Motor neuron (in vitro differentiated cells): Measurements from ENCODE around the gene PDCD6IP. TPM values are rescaled to one million over a fixed set of nuclear protein-coding genes. Genes with fewer than 3 reads are reported as not detected.
A peak's percentile ranks its signal among the peaks of the same experiment; 100 is the strongest.

ENCODE experiments used
- ATAC-seq, 8 experiments: fragments of 200-7000 bp; cut with Tn5 transposase; replicated peaks in 6 of 8; 2 replicates each; pipeline ENCODE4 v1.8.0; 2021; ENCODE audit warnings: mild to moderate bottlenecking in 8 of 8, moderate library complexity in 8 of 8
- H3K27ac ChIP-seq, 2 donors: fragments of 250-450 bp; sonication (Bioruptor Pico); 2 replicates each; pipeline ENCODE4 v1.9.0; 2021; ENCODE audit warnings: antibody characterized with exemption in 2 of 2, mild to moderate bottlenecking in 2 of 2, moderate library complexity in 1 of 2
- H3K4me1 ChIP-seq, 2 donors: fragments of 250-450 bp; sonication (Bioruptor Pico); replicated peaks in 1 of 2; 2 replicates each; pipeline ENCODE4 v1.6.1; 2021; ENCODE audit warnings: antibody characterized with exemption in 2 of 2, mild to moderate bottlenecking in 2 of 2, moderate library complexity in 1 of 2
- H3K4me3 ChIP-seq, 5 donors: fragments of 250-450 bp; sonication (Bioruptor Pico); 2 replicates each; pipeline ENCODE4 v1.9.0; 2021; ENCODE audit warnings: antibody characterized with exemption in 5 of 5, mild to moderate bottlenecking in 5 of 5, moderate library complexity in 4 of 5
- WGBS, 10 experiments: fragments of 450-650 bp; shearing (Covaris generic); methylation state at CpG; one replicate each; pipeline ENCODE4 v1.0.0; 2022; 5-methylcytosine and 5-hydroxymethylcytosine counted together
- in situ Hi-C, 9 experiments: fragments of 400-800 bp; cut with MboI; loops; one replicate each; pipeline ENCODE4 v1.15.0; 2021; ENCODE audit warnings: low sequenced_read_pairs in 9 of 9, low pct_unique_long_range_greater_than_20kb in 2 of 9; ENCODE audit not compliant: unreplicated experiment in 9 of 9
- total RNA-seq, 8 experiments: library from RNA; unstranded; fragments of 300-600 nt; gene quantifications; 2 replicates each; pipeline versions ENCODE4 v1.2.3 to v1.2.4, GENCODE V29; 2022

Gene PDCD6IP
- total RNA-seq, 8 experiments from 2014 or later, result 56.8 to 166 (median 96.8) TPM

DNA sequence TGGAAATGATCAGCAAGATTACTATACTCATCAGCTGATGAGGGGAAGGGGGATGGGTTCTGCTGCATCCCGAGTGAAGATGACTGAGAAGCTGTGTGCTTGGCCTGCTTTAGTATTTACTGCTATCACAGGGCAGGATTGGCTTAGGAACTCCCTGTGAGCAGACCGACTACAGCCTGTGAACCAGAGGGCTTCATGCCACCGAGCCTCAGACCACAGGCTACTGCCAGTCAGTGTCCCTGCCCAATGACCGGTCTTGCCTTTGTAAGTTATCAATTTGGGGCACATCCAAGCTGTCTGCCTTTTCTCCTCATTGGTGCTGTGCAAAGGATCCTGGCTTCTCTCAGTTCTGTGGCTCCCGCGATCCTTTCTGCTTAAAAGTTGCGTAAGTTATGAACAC lies 71.5 kb downstream of the PDCD6IP start:
- 67 to 100% (median 89%) methylated on average over 1 to 6 of the region's 7 CpGs; no CpG with 5 or more reads in 1 of the 10 experiments for WGBS, 10 experiments
- no peaks in the 10 kb centered on the region for H3K4me1 ChIP-seq
- in situ Hi-C loops, result no loop called here
- no peak overlapping the region for H3K4me3 ChIP-seq
- no peak overlapping the region for H3K27ac ChIP-seq
- ATAC-seq, result no peak

GRCh38 chr3:33874815-33875214 lies 76.4 kb downstream of the PDCD6IP start:
- H3K27ac ChIP-seq, result no peak overlapping the region
- H3K4me3 ChIP-seq, result no peak overlapping the region
- in situ Hi-C loops, result loop anchor here in 4 of 9 experiments (25.0 kb wide), 1 partner anchor 812 kb away; no protein-coding TSS in a partner anchor
- no peak for ATAC-seq
- no peaks in the 10 kb centered on the region for H3K4me1 ChIP-seq
- WGBS, 10 experiments, result 7 to 92% (median 62%) methylated on average over 1 of the region's 1 CpG; no CpG with 5 or more reads in 2 of the 10 experiments

DNA sequence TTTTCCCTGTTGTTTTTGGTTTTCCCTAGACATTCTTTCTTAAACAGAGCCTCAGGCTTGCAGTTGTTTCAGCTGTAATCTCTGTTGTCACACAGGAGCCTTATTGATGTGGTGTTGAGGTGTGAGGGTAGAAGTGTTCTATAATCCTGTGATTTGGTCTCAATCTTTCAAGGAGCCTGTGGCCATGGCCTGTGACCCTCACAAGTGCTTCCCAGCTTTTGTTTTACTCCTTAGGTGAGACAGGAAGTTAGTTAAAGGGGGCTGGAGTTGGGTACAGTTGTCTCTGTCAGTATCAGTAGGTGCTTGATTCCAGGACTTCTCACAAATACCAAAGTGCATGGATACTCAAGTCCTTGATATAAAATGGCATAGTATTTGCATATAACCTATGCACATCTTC lies 77.2 kb downstream of the PDCD6IP start:
- Histone ChIP-seq H3K27ac (no peak overlapping the region), H3K4me1 (no peaks in the 10 kb centered on the region), H3K4me3 (no peak overlapping the region)
- in situ Hi-C loops, result loop anchor here in 4 of 9 experiments (25.0 kb wide), 1 partner anchor 812 kb away; no protein-coding TSS in a partner anchor
- peak in 1 of 8 experiments; percentile 36 for ATAC-seq

DNA sequence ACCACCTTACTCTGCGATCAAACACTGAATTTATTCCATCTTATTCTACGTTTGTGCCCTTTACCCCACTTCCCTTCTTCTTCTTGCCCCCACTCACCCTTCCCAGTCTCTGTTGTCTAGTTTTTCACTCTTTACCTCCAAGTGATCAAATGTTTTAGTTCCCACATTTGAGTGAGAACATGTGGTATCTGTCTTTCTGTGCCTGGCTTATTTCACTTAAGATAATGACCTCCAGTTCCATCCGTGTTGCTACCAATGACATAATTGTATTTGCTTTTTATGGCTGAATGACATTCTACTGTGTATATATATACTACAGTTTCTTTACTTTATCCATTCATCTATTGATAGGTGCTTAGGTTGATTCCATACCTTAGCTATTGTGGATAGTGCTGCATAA lies 78.8 kb downstream of the PDCD6IP start:
- no peaks in the 10 kb centered on the region for H3K4me1 ChIP-seq

GRCh38 chr3:33879540-33879939 lies 81.1 kb downstream of the PDCD6IP start:
- peaks cover 0 to 2% of the 10 kb centered on the region in 2 donors for H3K4me1 ChIP-seq
- in situ Hi-C loops, result loop anchor here in 4 of 9 experiments (25.0 kb wide), 1 partner anchor 808 kb away; no protein-coding TSS in a partner anchor
- ATAC-seq, result no peak
- H3K4me3 ChIP-seq, result no peak overlapping the region
- 50 to 90% (median 87%) methylated on average over 1 to 2 of the region's 2 CpGs; no CpG with 5 or more reads in 4 of the 10 experiments for WGBS, 10 experiments
- no peak overlapping the region for H3K27ac ChIP-seq

More for the DNA sequence above, 78.8 kb downstream of the PDCD6IP start:
- no peak overlapping the region for H3K27ac ChIP-seq
- no peak for ATAC-seq
- H3K4me3 ChIP-seq, result no peak overlapping the region
- in situ Hi-C loops, result loop anchor here in 4 of 9 experiments (25.0 kb wide), 1 partner anchor 810 kb away; no protein-coding TSS in a partner anchor
- 14 to 100% (median 60%) methylated on average over 1 to 3 of the region's 3 CpGs; no CpG with 5 or more reads in 2 of the 10 experiments for WGBS, 10 experiments

DNA sequence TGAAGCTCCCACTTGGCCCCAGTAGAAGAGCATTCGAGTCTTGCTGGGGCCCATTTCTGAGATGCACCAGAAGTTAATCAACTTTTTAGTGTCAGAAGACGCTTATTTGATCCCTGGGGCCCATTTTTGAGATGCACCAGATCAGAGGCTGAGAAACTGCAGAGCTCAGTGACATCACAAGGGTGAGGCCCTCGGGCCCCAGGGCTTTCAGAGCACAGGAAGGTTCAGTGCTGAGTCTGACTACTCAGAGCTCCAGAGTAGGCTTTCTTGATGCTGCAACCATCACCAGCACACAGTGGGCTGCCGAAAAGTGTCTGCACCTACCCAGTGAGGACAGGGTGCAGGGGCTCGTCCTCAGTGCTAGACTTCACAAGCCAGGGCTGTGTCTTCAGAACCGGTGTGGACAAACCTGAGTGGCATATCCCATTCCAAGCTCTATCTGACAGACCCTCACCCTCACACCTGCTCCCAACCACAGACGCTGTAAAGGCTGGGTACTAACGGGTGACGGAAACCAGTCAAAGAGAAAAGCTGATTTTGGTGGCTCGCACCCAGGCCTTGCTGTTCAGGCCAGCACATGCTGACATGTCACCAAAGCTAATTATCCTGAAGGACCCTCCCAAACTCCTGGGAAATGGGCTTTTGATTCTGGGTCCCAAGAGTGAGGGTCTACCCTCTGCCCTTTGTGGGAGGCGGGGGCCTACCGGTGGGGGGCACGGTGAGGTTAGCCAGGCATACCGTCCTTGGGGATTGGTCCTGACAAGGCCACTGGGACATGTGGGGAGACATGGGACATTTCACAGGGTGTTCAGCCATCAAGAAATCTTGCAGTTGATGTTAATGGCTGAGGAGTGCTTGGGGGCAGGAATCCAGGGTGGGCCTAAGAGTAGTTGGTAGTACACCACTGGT lies 83.0 kb downstream of the PDCD6IP start:
- Histone ChIP-seq H3K4me3 (no peak overlapping the region), H3K4me1 (peaks cover 0 to 2% of the 10 kb centered on the region in 2 donors), H3K27ac (no peak overlapping the region)
- ATAC-seq, result peak in 3 of 8 experiments; percentile 54 to 70 (median 58)
- in situ Hi-C loops, result loop anchor here in 4 of 9 experiments (25.0 kb wide), 1 partner anchor 806 kb away; no protein-coding TSS in a partner anchor
- WGBS, 10 experiments, result 0 to 97% (median 73%) methylated on average over 1 to 6 of the region's 14 CpGs; no CpG with 5 or more reads in 2 of the 10 experiments

- Histone ChIP-seq H3K4me3 (no peak overlapping the region), H3K4me1 (peaks cover 0 to 2% of the 10 kb centered on the region in 2 donors), H3K27ac (no peak overlapping the region)
- 40 to 87% (median 73%) methylated on average over 1 to 5 of the region's 6 CpGs; no CpG with 5 or more reads in 4 of the 10 experiments for WGBS, 10 experiments
- ATAC-seq, result no peak
- in situ Hi-C loops, result loop anchor here in 4 of 9 experiments (25.0 kb wide), 1 partner anchor 805 kb away; no protein-coding TSS in a partner anchor
Observed at GRCh38 chr3:33882296-33882695, 83.9 kb downstream of the PDCD6IP start.

GRCh38 chr3:33883538-33883950 lies 85.1 kb downstream of the PDCD6IP start:
- whole genome bisulfite sequencing, 10 experiments, result 0 to 80% (median 0%) methylated on average over 1 to 6 of the region's 6 CpGs; no CpG with 5 or more reads in 2 of the 10 experiments
- in situ Hi-C loops, result loop anchor here in 4 of 9 experiments (25.0 kb wide), 1 partner anchor 804 kb away; no protein-coding TSS in a partner anchor
- Histone ChIP-seq H3K4me3 (no peak overlapping the region), H3K27ac (no peak overlapping the region), H3K4me1 (peaks cover 0 to 2% of the 10 kb centered on the region in 2 donors)
- peak in 6 of 8 experiments; percentile 9 to 52 (median 26) for ATAC-seq

DNA sequence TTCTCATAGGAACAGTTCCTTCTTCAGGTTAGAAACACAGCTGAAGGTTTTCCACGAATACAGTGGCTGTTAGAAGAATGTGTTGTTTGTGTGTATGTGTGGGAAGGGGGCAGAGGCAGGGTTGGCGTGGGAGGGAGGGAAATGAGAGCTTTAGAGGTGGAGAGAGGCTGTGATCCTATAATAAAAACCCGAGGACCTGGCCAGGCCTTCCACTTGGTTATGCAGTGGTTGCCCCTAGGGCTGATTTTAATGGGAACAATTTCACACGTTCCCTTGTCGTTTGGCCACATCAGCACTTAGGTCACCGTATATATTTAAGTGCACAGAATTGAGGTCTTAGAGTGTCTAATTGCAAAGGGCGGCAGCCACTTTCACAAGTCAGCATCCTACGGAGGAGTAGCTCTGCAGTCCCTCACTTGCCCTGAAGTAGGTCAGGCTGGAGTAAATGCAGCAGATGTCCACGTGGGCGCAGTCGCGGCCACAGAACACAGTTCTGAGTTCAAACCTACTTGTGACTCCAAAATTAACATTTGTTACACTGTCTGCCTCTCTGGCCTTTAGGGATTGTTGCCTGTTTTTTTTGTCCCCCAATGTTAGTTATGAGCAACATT lies 85.6 kb downstream of the PDCD6IP start:
- H3K4me3 ChIP-seq, result no peak overlapping the region
- WGBS, 10 experiments, result 7 to 100% (median 47%) methylated on average over 1 to 10 of the region's 12 CpGs; no CpG with 5 or more reads in 2 of the 10 experiments
- H3K27ac ChIP-seq, result no peak overlapping the region
- peak; percentile 18 to 78 (median 49) for ATAC-seq
- peaks cover 0 to 2% of the 10 kb centered on the region in 2 donors for H3K4me1 ChIP-seq
- in situ Hi-C loops, result loop anchor here in 4 of 9 experiments (25.0 kb wide), 1 partner anchor 803 kb away; no protein-coding TSS in a partner anchor

- ATAC-seq, result no peak
- Histone ChIP-seq H3K27ac (no peak overlapping the region), H3K4me3 (no peak overlapping the region), H3K4me1 (peaks cover 0 to 2% of the 10 kb centered on the region in 2 donors)
- 0 to 100% (median 80%) methylated on average over 1 to 5 of the region's 5 CpGs; no CpG with 5 or more reads in 3 of the 10 experiments for WGBS, 10 experiments
- in situ Hi-C loops, result loop anchor here in 4 of 9 experiments (25.0 kb wide), 1 partner anchor 803 kb away; no protein-coding TSS in a partner anchor
Observed at GRCh38 chr3:33884701-33885100, 86.3 kb downstream of the PDCD6IP start.

- Histone ChIP-seq H3K4me1 (peaks cover 0 to 2% of the 10 kb centered on the region in 2 donors), H3K27ac (no peak overlapping the region), H3K4me3 (no peak overlapping the region)
- 40 to 85% (median 60%) methylated on average over 1 to 6 of the region's 6 CpGs; no CpG with 5 or more reads in 4 of the 10 experiments for WGBS, 10 experiments
- ATAC-seq, result no peak
- in situ Hi-C loops, result loop anchor here in 4 of 9 experiments (25.0 kb wide), 1 partner anchor 802 kb away; no protein-coding TSS in a partner anchor
Observed at GRCh38 chr3:33885496-33885895, 87.1 kb downstream of the PDCD6IP start.

DNA sequence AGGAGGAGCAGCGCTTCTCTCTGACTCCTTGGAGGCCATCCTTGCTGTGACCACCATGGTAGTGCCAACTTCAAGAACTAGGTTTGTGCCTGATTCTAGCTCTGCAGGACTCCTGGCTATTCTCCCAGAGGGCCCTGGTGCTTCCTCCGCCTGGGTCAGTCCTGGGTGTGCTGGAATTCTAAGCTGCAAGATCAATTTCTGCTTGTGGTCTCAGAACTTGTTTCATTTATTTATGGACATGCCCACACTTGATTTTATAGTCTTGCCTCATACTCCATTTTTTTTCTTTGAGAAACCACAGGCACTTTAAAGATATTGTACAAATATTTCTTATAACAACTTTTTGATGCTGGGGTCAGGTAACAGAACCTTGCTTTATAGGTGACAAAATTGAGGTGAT lies 87.6 kb downstream of the PDCD6IP start:
- no peak overlapping the region for H3K27ac ChIP-seq
- no peak overlapping the region for H3K4me3 ChIP-seq
- ATAC-seq, result no peak
- 84 to 100% (median 100%) methylated on average over 1 to 2 of the region's 2 CpGs; no CpG with 5 or more reads in 2 of the 10 experiments for WGBS, 10 experiments
- H3K4me1 ChIP-seq, result peaks cover 0 to 2% of the 10 kb centered on the region in 2 donors
- in situ Hi-C loops, result loop anchor here in 4 of 9 experiments (25.0 kb wide), 1 partner anchor 801 kb away; no protein-coding TSS in a partner anchor
